Spleen (tissue), 7 donors: Measurements from ENCODE around the gene GGACT.

Source experiments
- CTCF ChIP-seq, 11 experiments: fragments of 200-600 bp in 7 of 11; fragments of 450-650 bp in 4 of 11; sonication (generic) in 4 of 11; IDR thresholded peaks in 8 of 11; conservative IDR thresholded peaks in 3 of 11; 1 replicate in 7 of 11; 2 replicates in 4 of 11; pipeline versions ENCODE4 v1.4.0 to v1.8.0; 2016 to 2021; ENCODE audit warnings: antibody characterized with exemption in 11 of 11, inconsistent platforms in 4 of 11, mild to moderate bottlenecking in 1 of 11
- POLR2A ChIP-seq, 3 donors: fragments of 450-650 bp; IDR thresholded peaks; one replicate each; pipeline ENCODE4 v1.5.1; 2017; ENCODE audit warnings: antibody characterized with exemption in 3 of 3, mild to moderate bottlenecking in 1 of 3
- donor health status: DM: no; HTN: no; CAD: no; lungs with moderate emphysema.
- donor health status: DM: no; HTN: no; CAD: no.
- donor health status: DM: no; HTN: no; CAD: no.

- TF ChIP-seq CTCF (IDR thresholded peaks at IDR 0.05 in 8 of 11, conservative IDR thresholded peaks at IDR 0.05 in 3 of 11), result no peak
- TF ChIP-seq POLR2A (IDR thresholded peaks at IDR 0.05), result no peak
Measured at GRCh38 chr13:100517728-100518127, 70.9 kb downstream of the GGACT start.
